Thyroid gland (tissue), 4 donors: ENCODE data around the gene FBXO45. TPM values are rescaled to one million over a fixed set of nuclear protein-coding genes. Genes with fewer than 3 reads are reported as not detected.
"Not testable (repeated sequence)": the region's sequence is repeated elsewhere in the genome, so short reads cannot be mapped to it uniquely, and the experiment has no call there.

Experiments used
- DNase-seq, 2 donors: peaks; one replicate each; pipeline ENCODE4 v3.0.0-alpha.2; 2019
- H3K27ac ChIP-seq, 3 donors: fragments of 200-600 bp; sonication (generic); 1 replicate in 2 of 3; 2 replicates in 1 of 3; pipeline ENCODE4 v1.5.1; 2016 to 2019; ENCODE audit warnings: mild to moderate bottlenecking in 1 of 3, moderate library complexity in 1 of 3
- H3K27me3 ChIP-seq: fragments of 200-600 bp; sonication (generic); one replicate; pipeline ENCODE4 v1.5.1; 2019
- H3K36me3 ChIP-seq, 2 donors: fragments of 200-600 bp; sonication (generic); one replicate each; pipeline ENCODE4 v1.5.1; 2016 to 2019
- H3K4me1 ChIP-seq, 2 donors: fragments of 200-600 bp; sonication (generic); one replicate each; pipeline ENCODE4 v1.5.1; 2017 to 2019
- H3K4me3 ChIP-seq, 3 donors: fragments of 200-600 bp; sonication (generic); replicated peaks in 1 of 3; 1 replicate in 2 of 3; 2 replicates in 1 of 3; pipeline ENCODE4 v1.5.1; 2016; ENCODE audit warnings: mild to moderate bottlenecking in 1 of 3
- H3K9me3 ChIP-seq: fragments of 200-600 bp; sonication (generic); one replicate; pipeline ENCODE4 v1.5.1; 2017
- CTCF ChIP-seq, 6 experiments: fragments of 200-600 bp in 3 of 6; fragments of 450-650 bp in 3 of 6; sonication (generic) in 3 of 6; IDR thresholded peaks; one replicate each; pipeline ENCODE4 v1.5.1; 2016 to 2019; ENCODE audit warnings: antibody characterized with exemption in 6 of 6, mild to moderate bottlenecking in 2 of 6, inconsistent platforms in 1 of 6, moderate library complexity in 1 of 6
- POLR2A ChIP-seq, 2 donors: fragments of 450-650 bp; IDR thresholded peaks; one replicate each; pipeline ENCODE4 v1.6.1; 2017; ENCODE audit warnings: antibody characterized with exemption in 2 of 2, mild to moderate bottlenecking in 2 of 2, moderate library complexity in 1 of 2
- WGBS, 2 donors: methylation state at CpG; one replicate each; pipeline ENCODE4 v1.1.5; 2017; 5-methylcytosine and 5-hydroxymethylcytosine counted together
- intact Hi-C: fragments of 100-400 bp; cut with DNase I; formaldehyde crosslinking; loops from one replicate; pipeline ENCODE4 v1.15.1; 2023
- total RNA-seq, 4 donors: library from RNA; depleted of rRNA; stranded (reverse); fragments of >200 nt; gene quantifications; one replicate each; pipeline ENCODE4 v1.2.3, GENCODE V29; 2016

The FBXO45 gene
- total RNA-seq, 4 donors from 2014 or later: 4.0 to 8.9 (median 5.7) TPM

GRCh38 chr3:196585044-196585757 is 16.7 kb downstream of the FBXO45 start:
- Histone ChIP-seq H3K4me1 (no peaks in the 10 kb centered on the region), H3K36me3 (peaks cover 0 to 9% of the 10 kb centered on the region in 2 donors), H3K9me3 (no peaks in the 10 kb centered on the region), H3K4me3 (no peak overlapping the region), H3K27me3 (no peaks in the 10 kb centered on the region), H3K27ac (no peak overlapping the region)
- intact Hi-C loops: no loop called here
- TF ChIP-seq CTCF (IDR thresholded peaks at IDR 0.05): no peak
- no peak for TF ChIP-seq POLR2A (IDR thresholded peaks at IDR 0.05)
- 75 to 79% methylated on average over 3 of the region's 3 CpGs for WGBS, 2 donors
- no peak for DNase-seq

GRCh38 chr3:196590279-196590678 is 21.8 kb downstream of the FBXO45 start:
- 82 to 89% methylated on average over 5 of the region's 5 CpGs for WGBS, 2 donors
- no peaks in the 10 kb centered on the region for H3K27me3 ChIP-seq
- intact Hi-C loops: no loop called here
- H3K4me3 ChIP-seq: no peak overlapping the region
- no peak for TF ChIP-seq POLR2A (IDR thresholded peaks at IDR 0.05)
- TF ChIP-seq CTCF (IDR thresholded peaks at IDR 0.05): no peak
- no peaks in the 10 kb centered on the region for H3K9me3 ChIP-seq
- H3K36me3 ChIP-seq: peaks cover 0 to 3% of the 10 kb centered on the region in 2 donors
- no peaks in the 10 kb centered on the region for H3K4me1 ChIP-seq
- DNase-seq: no peak
- no peak overlapping the region for H3K27ac ChIP-seq

GRCh38 chr3:196596355-196596754 is 27.9 kb downstream of the FBXO45 start:
- H3K27ac ChIP-seq: no peak overlapping the region
- no peak for TF ChIP-seq POLR2A (IDR thresholded peaks at IDR 0.05)
- TF ChIP-seq CTCF (IDR thresholded peaks at IDR 0.05): no peak
- no peaks in the 10 kb centered on the region for H3K4me1 ChIP-seq
- no peak overlapping the region for H3K4me3 ChIP-seq
- H3K9me3 ChIP-seq: no peaks in the 10 kb centered on the region
- intact Hi-C loops: no loop called here
- DNase-seq: no peak
- no peaks in the 10 kb centered on the region for H3K27me3 ChIP-seq
- 32 to 37% methylated on average over 5 of the region's 5 CpGs for WGBS, 2 donors
- H3K36me3 ChIP-seq: no peaks in the 10 kb centered on the region

GRCh38 chr3:196597971-196598733 is 29.7 kb downstream of the FBXO45 start:
- H3K27me3 ChIP-seq, H3K4me3 ChIP-seq, DNase-seq, H3K27ac ChIP-seq, H3K36me3 ChIP-seq, intact Hi-C loops, H3K9me3 ChIP-seq, H3K4me1 ChIP-seq: not testable (repeated sequence)
- 76 to 79% methylated on average over 23 to 25 of the region's 25 CpGs for WGBS, 2 donors

GRCh38 chr3:196599734-196600128 is 31.3 kb downstream of the FBXO45 start:
- H3K27me3 ChIP-seq: no peaks in the 10 kb centered on the region
- H3K27ac ChIP-seq: no peak overlapping the region
- TF ChIP-seq POLR2A (IDR thresholded peaks at IDR 0.05): no peak
- TF ChIP-seq CTCF (IDR thresholded peaks at IDR 0.05): no peak
- H3K9me3 ChIP-seq: no peaks in the 10 kb centered on the region
- H3K36me3 ChIP-seq: no peaks in the 10 kb centered on the region
- H3K4me1 ChIP-seq: no peaks in the 10 kb centered on the region
- DNase-seq: no peak
- 63 to 68% methylated on average over 5 of the region's 5 CpGs for WGBS, 2 donors
- intact Hi-C loops: no loop called here
- no peak overlapping the region for H3K4me3 ChIP-seq
